HG03108 (cell line): Measurements from ENCODE around the gene PDE4B.
A peak's percentile ranks its signal among the peaks of the same experiment; 100 is the strongest.

Experiments
- ATAC-seq: cut with Tn5 transposase; IDR thresholded peaks from one replicate; pipeline ENCODE4 v1.9.1; 2021; ENCODE audit warnings: moderate library complexity; ENCODE audit not compliant: unreplicated experiment

The PDE4B gene

DNA sequence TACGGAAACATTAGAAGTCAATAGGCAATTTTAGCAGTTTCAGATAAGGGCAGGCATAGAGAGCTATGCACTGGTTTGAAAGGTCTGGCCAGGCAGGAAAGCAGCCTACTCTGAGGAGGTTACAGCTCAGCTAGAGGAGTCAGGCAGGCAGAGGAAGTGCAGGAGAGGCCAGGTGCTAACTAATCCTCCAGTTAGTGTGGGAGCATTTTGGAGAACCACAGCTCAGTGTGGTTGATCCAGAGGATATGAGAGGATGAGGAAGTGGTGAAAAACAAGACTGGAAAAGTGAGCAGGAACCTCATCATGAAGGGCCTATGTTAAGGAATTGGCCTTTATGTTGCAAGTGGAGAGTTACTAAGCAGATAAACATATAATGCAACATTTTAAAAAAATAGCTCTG is 458.9 kb downstream of the PDE4B start:
- ATAC-seq, result no peak

DNA sequence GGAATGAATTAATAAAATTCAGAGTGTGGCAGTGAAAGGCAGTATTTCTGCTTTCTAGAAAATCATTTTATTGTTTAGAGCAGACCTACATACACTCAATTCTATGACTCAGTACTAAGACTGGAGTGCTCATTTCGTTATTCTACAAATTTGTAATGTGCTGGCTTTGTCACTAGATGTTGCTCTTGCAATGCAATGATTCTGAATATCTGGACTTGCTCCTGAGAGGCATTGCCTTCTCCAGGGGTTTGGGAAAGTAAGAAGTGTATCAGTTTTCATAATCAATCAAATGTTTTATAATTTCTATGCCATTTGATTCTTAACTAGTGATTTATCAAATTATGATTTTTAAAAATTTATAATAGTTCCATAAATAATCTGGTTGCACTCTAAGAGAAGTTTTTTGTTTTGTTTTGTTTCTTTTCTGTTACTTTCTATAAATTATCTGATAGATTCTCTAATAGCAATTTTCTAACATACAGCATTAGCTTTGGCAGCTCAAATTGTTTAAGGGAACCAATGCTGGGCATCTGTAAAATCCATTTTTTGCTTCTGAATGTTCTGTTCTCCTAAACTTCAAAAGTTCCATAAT is 460.7 kb downstream of the PDE4B start:
- peak; percentile 63 for ATAC-seq

DNA sequence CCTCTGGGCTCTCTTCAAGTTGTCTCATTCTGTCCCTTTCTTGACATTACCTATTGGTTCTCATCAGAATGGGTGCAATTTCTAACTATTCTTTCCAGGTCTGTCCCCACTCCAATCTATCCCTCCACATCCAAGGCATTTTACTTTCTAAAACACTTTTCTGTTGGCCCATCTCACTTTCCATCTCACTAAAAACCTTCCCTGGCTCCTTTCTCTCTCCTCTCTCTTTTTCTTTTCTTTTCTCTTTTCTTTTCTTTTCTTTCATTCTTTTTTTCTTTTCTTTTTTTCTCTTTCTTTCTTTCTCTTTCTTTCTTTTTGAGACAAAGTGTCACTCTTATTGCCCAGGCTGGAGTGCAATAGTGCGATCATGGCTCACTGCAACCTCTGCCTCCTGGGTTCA is 462.1 kb downstream of the PDE4B start:
- no peak for ATAC-seq

DNA sequence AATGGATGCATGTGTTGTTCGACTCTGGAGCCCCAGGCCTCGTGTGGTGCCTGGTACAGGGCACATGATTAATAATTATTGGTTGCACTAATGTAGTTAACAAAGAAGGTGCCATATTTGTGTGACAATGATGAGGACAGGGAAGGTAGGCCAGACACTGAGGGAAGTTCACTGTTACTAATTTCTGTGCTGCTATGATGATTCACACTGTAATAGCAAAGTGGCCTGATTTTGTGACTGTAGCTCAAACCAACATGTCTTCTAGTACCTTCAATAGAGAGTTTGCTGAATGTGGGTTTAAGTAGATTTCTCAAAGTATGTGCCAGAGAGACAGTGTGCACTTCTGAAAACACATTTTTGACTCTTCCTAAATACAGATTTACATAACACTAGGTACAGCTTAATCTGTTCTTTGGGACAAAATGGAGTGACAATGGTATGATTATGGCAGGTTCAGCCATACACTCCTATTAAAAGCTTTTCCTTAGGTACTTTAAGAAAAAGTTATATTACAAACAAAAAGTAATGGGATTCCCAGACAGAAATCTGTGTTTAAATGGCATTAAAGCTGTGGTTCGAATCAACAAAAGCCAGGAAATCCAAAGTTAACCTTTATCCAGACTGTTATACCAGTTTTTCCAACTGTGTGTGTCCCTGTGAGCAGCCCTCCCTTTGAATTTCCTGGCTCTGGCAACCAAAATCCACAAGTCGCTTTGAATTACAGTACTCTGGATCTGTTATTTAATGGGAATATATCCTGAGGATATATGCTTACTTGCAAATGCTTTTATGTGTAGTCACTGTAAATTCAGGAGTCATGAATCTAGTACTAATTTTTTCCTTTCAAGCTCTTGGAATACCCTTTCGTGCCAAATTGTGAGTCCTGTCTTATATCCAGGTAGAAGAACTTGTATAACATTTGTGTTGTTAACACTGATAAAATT is 464.2 kb downstream of the PDE4B start:
- no peak for ATAC-seq

DNA sequence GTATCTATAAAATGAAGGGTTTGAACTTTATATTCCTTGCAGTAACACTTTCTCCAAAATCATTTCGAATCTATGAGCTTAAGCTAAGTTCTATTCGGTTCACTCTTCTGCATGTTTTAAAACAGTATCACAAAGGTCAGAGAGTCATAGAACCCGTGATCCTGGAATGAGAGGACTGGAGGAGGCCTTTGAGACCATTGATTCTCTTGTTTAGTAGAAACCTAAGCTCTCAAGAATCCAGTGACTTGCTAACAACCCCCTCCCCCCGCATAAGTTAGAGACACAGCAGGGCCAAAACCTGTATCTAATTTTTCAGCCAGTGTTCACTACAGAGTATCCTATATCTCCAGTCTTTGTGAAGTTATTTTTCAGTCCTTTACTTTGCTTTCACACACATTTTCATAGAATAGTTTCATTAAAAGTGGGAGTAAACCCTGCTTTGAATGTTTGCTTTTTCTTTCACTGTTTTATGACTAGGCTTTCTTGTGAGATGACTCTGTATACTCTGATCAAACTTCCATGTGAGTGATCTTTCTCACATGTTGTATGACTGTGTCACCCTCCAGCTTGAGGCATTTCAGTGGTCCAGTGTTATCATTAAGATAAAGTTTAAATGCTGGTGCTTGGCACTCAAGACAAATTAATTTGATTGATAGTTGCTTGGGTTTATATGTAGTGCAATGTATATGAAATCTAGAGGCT is 465.9 kb downstream of the PDE4B start:
- ATAC-seq, result peak; percentile 48

DNA sequence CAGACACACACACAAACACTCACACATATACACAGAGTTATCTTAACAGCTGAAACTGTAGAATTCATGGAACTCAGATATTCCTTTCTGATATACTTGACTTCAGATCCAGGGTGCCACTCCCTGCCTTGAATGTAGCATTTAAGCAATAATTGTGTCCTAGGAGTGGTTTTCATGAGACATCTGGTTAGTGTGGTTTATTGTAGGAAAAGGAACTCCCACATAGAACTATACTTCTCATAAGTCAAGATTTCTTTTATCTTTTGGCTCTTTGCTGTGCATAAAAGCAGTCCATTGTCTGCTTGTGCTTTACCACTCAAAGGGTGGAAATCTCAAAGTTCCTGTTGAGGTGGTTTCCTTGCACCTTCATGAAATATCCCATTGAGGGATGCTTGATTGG is 468.7 kb downstream of the PDE4B start:
- no peak for ATAC-seq

DNA sequence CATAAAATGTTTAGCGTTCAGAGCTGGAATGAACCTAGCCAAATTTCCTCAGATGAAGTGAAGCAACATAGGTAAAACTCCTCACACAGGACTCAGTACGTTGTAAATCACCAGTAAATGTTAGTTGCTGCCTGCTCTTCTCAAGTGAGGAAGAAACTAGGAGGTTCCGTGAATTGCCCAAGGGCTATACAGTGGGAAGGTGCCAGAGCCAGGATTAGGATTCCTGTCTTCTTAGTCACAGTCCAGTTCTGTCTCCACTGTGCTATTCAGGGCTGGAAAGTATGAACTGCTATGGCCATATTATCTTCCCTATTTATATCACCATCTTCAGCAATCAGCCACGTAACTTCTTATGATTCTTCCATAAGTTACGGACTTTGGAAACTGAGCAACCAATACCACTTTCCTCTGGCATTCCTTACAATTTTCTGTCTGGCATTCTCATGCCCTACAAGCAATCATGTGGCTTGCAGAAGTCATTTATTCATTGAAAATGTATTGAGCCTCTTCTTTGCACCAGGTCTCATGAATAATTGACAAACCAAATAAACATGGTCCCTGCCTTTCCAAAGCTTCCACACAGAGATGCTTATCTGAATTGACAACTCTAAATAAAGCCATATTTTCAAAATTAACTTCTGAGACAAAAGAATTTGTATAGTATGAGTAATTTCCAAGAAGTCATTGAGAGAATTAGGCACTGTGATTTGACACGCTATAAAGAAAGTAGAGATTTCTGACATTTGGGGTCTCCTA is 469.7 kb downstream of the PDE4B start:
- no peak for ATAC-seq

DNA sequence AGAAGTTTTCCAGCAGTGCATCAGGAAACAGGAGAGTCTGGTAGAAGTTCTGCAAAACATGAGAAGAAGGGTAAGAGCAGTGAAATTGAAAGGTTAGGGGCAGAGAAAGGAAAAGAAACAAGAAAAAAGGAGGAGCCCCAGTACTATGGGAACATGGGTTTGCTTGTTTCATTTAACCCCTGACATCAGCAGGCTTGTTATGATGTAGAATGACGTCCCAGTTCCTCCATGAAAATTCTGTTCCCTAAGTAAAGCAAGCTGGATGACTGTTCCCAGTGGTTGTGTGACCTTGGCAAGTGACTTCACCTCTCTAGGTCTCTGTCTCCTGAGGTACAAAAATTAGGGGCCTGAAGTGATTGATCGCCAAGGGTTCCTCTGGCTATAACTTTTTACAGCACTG is 472.6 kb downstream of the PDE4B start:
- no peak for ATAC-seq

DNA sequence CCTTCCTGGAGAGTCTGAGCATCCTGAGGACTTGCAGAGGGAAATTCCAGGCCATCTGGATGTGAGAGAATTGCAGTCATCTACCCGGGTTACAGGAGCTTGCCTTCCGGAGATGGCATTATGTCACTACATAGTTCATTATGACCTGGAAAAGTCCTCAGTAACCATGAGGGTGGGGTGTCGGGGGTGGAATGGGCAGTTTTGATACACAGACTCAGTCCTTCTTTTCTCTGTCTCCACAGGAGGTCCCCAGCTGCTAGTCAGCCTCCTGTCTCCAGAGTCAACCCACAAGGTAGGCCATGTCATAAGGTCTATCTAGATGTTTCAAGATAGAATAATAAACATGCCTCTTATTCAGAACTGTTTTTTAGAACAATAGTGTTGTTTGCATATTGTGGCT is 473.1 kb downstream of the PDE4B start:
- ATAC-seq, result no peak

DNA sequence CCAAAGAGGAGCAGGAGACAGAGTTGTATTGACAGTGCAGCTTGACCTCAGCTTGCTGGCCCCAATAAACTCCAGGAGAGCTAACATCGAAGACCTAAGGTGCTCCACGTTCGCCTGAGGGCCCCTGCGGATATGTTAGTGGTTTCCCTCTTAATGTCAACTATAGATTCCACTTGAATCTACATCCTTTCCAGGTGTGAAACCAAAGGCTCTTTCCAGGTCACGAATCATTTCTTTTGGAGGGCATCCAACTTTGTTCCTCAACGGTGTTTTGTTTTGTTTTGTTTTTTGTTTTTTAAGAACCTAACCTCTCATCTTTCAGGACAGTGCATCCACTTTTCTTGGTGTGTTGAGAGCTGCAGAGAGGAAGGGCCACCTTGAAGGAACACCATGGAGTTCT is 473.7 kb downstream of the PDE4B start:
- ATAC-seq, result no peak

DNA sequence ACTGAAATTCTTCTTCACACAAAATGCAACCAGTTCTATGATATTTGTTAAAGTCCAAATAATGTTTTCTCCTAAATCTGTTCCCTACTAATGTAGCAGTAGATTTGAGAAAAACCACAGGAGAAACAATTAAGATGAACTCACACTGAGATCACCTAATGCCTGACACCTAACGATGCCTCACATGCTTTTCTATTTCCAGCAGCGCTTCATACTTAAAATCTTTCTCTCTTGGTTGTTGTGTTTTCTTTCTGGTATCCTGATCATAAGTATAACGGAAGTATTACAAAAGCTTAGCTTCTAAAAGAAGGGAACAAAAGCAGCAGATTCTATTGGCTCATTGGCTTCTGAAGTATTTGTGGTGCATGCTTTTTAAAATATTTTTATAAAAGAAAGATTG is 474.1 kb downstream of the PDE4B start:
- ATAC-seq, result no peak

DNA sequence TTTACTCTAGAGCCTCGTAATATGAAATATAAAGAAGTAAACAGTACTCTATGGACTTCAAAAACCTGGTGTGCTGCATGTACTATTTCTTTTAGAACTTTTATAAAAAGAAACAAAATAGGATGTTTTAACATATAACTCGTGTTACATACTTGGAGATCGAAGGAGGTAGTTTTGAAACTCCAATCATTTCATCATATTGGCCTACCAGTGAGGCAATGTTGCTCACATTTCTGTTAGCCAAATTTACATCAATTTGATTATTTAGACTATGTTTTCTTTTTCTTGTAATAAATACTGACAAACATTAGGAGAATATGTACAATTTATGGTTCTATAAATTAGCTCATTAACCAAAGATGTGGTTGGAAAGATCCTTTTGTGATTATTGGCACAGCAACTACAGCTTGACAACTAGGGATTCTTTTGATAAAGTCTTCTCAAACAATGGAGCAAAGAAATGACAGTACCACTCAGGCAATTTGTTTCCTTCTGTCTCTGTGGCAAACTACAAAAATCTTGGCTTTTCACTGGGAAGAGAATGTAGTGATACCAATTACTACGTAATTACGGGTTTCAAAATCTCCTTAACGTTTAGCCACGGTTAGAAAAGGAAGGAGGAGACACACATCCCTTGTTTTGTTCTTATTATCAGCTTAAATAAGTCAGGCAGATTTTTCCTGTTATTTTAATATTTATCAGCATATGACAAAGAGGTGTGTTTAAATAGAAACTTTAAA is 474.7 kb downstream of the PDE4B start:
- no peak for ATAC-seq

DNA sequence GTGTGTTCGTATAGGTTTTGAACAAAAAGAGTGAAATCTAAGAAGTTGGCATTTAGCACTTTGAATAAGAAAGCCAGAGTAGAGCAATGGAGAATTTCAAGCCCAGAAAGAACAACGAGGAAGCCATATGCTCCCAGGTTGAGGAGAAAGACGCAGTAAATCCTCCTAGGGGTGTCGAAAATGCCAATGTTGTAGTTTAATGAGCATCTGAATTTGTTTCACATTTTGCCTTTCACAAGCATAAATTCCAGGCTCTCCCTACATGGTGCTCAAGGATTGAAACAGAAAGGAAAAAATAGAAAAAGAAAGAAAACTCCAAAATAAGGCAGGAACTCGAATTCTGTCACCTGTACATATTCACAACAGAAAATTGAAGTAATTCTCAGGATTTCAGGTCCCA is 476.5 kb downstream of the PDE4B start:
- ATAC-seq, result no peak

DNA sequence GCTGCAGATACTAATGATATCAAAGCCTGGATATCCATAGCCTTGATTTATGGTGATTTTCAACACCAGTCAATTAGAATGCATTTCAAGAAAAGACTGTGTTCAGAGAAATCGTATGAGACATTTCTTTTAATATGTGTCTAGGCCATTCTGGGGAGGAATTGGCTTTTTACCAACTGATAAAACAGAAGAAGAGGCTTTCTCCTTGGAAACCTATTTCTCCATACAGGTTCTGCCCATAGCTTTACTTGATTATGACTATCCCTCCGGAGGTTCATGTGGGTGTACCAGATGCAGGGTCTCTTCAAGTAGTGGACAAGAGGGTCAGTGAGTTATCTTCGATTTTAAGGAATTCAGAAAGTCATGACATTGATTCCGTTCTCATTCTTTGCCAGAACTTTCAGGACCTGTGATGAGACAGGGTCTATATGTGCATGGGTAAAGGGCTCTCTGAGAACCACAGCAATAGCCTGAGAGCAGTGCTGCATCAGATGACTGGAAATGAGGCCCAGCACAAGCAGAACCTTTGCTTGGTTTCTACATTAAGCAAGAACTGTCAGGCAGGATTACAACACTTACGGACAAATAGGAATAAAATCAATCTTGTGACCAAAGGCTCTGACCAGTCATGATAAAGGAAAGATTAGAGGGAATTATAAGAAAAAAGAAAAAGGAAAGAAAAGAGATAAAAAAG is 477.6 kb downstream of the PDE4B start:
- no peak for ATAC-seq

DNA sequence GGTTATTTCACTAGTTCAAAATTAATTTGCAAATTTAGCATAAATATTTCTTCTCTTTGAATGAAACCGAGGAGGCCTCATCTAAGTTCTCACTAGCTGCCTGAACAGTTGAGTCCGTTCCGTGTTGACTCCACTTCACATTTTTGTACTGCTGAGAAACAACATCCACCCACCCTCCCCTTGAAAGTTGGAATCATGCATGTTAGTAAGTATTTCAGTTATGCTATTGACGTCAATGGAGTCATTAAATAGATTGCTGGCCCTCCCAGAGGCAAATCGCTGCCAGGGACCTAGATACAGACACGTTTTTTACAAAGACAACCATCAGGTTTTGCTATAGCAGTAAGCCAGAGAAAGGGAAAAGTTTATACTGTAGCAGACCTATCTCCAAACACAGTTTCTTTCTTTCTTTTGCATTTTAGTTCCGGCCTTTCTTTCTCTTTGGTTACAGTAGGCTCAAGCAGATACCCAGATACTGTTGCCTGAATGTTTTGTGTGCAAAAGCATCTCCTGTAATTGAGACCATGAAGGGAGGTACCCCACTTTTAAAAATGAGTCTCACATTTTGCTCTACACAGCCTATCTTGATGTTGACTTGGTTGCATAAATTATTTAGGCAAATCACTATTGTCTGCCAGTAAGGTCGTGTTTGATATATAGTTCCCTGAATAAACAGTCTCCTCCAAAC is 478.7 kb downstream of the PDE4B start:
- ATAC-seq, result no peak

DNA sequence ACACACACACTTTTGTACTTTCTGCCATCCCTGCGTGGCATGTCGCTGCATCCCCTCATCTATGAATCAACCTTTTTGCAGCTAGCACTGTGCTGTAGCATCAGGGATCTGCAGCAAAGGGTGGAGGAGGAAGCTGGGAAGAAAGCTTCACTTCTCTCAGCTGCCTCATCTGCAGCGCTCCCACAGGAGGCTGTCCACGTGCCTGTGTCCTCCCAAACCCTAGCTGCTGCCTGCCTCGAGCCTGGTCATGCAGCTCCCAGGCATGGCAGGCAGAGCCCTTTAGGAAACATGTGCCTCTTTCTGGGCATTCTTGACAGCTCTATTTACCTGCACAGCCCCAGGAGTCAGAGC is 479.2 kb downstream of the PDE4B start:
- ATAC-seq, result no peak

DNA sequence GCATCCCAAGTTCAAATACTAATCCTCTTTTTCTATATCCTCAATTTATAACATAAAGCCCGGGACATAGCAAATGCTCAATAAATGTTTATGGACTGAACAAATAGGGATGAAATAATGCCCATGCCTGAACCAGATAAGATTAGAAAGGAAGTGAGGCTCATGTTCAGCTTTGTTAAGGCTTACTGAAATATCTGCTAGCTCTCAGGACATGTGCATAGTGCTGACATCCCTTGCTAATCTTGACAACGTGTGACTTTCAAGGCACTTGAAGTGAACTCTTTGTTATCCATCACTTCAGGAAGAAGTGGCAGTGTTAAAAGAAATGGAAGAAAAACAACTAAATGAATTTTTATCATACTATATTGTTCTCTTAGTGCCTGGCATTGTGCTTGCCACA is 481.0 kb downstream of the PDE4B start:
- no peak for ATAC-seq

DNA sequence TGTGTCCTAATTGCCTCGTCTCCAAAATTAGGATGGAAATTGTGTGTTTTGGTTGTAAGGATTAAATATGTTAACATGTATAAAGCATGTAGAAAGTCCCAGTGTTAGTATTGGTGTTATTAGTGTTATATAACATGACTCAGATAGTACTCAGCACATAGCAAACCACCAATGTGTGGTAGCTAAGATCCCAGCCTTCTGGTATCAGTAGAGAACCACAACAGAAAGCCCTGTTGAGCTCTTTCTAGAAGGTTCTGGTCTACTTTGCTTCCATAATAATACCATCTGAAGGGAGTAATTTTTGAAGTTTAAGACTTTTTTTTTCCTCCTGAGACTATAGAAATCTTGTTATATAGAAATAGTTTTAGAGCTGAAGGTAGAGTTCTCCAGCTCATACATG is 481.9 kb downstream of the PDE4B start:
- peak; percentile 32 for ATAC-seq

DNA sequence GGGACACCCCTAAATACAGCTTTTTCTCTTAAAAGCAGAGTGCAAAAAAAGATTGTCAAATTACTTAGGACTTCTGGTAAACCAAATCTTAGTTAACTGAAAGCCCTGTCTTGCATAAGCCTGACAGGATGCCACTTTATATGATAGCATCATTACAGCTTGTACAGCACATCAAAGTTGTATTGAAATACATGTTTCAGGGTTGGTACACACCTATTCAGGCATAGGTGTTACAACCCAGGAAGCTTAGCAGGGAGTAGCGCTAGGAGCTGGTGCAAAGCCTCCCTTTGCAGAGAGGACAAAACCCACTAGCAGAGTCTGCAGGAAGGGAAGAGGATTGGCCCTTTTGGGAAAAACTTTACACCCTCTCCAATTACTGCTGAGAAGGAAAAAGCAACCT is 482.4 kb downstream of the PDE4B start:
- ATAC-seq, result no peak
